Hepatic stellate cell (primary cell): ENCODE results near the gene DTYMK.

Source experiments
- DNase-seq: peaks from one replicate; pipeline ENCODE4 v3.0.0; 2011; ENCODE audit warnings: low spot score

The DTYMK gene

DNA sequence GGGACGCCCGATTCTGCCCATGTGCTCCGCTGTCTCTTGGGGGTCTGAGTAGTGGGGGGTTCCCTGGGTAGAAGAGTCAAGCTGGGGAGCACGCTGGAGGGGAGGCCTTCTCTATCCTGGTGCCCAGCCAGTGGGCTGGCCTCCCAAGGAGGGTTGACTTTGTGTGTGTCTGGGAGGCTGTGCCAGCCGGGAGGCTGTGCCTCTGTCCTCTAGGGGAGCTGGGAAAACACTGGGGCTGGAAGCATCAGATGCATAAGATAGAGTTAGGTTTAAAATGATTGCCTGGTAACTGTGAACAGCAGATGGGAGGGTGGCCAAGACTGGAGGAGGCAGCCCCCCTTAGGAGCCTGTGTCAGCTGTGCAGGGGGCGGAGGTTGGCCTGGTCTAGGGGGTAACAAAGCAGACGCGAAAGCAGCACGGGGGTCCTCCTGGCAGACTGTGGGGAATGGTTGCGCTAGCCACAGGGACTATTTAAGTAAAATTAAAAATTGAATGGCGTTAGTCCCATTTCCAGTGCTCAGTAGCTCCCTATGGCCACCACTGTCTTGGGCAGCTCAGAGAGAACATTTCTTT is 16.5 kb upstream of the DTYMK start:
- peak; percentile 58 for DNase-seq

DNA sequence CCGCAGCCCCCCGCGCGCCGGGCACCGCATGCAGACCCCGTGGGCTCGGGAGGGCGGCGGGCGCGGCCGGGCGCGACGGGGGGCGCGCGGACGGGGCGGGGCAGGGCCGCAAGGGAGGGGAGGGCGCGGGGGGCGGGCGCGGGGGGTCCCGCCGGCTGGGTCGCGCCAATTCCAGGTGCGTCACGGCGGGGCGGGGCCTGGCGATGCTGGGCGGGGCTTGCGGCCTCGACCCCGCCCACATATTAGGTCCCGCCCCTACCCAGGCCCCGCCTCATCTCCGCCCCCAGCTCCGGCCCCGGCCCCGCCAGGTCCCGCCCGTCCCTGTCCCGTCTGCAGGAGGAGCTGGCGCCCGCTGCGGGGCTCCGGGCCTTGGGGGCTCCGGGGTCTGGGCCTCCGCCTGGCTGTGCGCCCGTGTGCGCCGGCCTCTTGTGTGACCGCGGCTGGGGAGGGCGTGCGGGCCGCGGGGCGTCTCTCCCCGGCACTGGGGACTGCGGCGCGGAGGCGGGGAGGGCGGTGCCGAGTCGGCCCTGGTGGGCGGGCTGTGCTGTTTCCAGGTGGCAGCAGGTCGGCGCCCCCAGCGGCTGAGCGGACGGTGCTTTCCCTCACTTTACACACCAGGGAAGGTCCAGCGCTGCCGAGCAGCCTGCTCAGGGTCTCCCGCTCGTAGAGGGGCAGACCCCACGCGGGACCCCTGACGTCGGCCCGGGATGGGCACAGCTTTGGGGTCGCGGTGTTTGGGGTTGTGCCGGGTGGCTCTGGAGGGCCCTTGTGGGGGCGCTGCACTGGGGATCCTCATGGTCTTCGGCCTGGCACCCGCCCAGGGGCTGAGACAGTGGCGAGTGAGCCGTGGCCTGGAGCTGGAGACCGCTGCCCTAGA is 15.8 kb upstream of the DTYMK start:
- peak; percentile 82 for DNase-seq

- DNase-seq = peak; percentile 84
Measured at GRCh38 chr2:241701399-241702154, 15.0 kb upstream of the DTYMK start, which contains the start of gene ING5. TSS of gene ING5 (plus strand) at chr2:241702039. CDS start at chr2:241702066, 27 bp downstream.

DNA sequence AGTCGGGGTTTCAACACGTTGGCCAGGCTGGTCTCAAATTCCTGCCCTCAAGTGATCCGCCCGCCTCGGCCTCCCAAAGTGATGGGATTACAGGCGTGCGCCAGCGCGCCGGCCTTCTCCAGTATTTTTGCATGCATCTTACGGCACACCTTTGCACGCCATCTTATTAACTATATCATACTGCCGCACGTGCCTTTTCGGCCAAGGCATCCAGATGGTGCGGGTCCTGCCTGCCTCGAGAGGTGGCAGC is 14.5 kb upstream of the DTYMK start:
- DNase-seq = no peak

DNA sequence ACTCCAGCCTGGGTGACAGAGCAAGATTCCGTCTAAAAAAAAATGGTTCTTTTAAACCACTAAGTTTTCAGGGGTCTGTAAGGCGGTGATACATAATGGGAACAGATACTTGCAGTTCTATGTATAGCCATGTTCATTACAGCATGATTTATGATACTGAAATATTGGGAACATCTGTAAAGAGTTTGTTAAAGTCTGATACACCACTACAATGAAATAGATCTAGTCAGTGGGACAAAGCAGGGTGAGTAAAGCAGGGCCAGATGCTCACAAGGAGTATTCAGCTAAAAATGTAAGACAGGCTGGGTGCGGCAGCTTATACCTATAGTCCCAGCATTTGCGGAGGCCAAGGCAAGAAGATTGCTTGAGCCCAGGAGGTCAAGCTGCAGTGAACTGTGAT is 9.0 kb upstream of the DTYMK start:
- DNase-seq = no peak

GRCh38 chr2:241692448-241692847 is 5.8 kb upstream of the DTYMK start:
- peak; percentile 38 for DNase-seq

- no peak for DNase-seq
Measured at GRCh38 chr2:241690202-241690717, 3.6 kb upstream of the DTYMK start.

GRCh38 chr2:241689306-241689705 is 2.7 kb upstream of the DTYMK start:
- no peak for DNase-seq

GRCh38 chr2:241686324-241686649 is 328 bp downstream of the DTYMK start:
- no peak for DNase-seq

- DNase-seq = peak; percentile 98
Measured at GRCh38 chr2:241680827-241681599, 5.6 kb downstream of the DTYMK start.

DNA sequence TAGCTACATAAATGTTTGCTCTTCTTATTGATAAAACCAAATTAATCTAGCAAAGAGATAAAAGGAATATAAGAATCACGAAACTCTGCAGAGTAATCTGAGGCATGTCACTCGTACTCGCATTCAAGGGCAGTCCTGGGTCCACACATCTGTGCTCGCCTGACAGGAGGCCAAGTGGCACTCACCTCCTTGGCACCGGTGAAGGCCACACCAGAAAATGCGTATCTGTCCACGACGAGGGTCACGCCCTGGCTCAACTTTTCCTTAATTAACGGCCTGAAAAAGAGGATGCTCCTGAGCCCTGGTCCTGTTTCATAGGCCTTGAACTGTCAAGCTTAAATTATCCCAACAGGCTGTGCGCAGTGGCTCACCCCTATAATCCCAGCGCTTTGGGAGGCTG is 6.6 kb downstream of the DTYMK start:
- no peak for DNase-seq

DNA sequence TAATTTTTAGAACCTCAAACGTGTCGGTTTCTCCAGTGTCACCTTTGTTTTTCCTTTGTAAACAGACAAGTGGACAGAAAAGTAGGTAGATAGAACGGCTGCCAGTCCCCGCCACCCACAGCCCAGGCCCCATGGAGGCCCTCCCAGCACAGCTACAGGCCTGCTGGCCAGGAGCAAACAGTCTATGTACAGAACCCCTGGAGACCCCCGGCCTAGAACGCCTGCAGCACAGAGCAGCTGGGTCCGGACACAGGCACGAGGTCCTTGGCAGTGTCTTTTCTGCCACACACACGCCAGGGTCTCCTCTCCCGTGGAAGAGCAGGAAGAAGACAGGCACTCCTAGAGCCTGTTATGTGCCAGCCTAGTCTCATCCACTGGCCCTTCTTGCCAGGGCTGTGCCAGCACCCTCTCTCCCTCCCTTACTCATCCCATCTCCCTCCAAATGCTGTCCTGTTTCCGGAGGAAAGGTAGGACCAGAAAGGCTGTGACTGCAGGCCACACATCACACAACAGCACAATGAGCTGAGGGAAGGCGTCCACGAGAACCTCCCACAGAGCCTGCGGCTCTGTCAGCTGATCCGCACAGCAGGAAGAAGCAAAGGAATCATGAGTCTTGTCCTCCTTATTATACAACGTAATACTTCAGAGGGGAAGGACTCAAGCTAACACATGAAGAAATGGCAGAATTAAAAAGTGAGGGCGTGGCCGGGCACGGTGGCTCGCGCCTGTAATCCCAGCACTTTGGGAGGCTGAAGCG is 7.7 kb downstream of the DTYMK start:
- DNase-seq = no peak

DNA sequence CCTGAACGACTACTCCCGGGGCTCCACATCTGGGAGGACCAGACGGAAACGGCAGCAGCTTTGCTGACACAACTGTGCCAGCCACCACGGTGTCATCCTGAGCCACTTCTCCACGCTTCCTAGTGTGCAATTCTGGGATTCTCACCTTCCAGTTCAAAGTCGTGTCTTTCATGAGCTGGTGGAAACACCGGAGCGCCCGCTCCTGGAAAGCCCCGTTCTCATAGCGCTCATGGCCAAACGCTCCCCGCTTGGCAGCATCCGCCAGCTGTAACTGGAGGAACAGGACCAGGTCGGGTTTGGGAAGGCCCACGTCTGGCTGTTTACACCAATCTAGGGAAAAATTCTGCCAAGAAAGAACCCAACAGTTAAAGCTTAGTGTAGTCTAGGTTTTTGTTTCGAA is 8.3 kb downstream of the DTYMK start:
- no peak for DNase-seq

GRCh38 chr2:241677392-241677791 is 9.2 kb downstream of the DTYMK start:
- DNase-seq = no peak

DNA sequence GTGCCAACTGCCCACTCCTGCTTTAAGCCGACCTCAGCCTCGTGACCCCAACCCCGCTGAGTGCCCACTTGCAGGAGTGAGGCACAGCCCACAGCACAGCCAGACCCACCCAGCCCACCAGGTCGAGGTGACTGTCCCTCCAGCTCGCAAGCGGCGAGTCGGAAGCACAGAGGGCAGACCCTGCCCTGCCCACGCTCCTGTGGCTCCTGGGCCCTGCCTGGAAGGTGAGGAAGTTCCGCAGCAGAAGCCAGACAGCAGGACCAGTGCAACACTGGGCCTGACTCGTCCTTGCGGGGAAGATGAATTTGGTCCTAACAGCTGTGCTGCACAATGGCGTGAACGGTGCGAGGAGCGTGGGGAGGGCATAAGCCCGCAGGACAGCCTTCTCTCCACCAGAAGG is 9.9 kb downstream of the DTYMK start:
- DNase-seq = no peak

- no peak for DNase-seq
Measured at GRCh38 chr2:241675885-241676284, 10.7 kb downstream of the DTYMK start.

GRCh38 chr2:241673797-241674725 is 12.6 kb downstream of the DTYMK start:
- no peak for DNase-seq

DNA sequence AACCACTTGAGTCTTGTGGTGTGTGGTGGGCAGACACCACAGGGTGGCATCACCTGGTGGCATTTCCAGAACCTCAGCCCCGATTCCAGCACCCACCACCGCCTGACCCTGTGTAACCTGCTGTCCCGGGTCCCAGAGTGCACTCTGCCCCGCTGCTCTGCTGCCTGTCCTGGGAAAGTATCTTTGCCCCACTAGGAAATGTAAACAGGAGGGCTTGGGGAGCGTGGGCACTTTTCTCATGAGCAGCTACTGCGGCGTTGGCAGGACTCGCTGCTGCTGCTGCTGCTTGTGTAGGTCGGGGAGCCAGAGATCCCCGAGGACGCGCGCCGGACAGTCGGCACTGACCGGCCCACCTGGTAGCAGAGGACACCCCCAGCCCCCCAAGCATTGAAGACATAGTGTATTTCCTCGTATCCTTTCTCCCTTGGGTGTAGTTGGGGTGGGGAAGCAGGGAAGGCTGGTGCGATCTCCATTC is 13.4 kb downstream of the DTYMK start:
- no peak for DNase-seq

DNA sequence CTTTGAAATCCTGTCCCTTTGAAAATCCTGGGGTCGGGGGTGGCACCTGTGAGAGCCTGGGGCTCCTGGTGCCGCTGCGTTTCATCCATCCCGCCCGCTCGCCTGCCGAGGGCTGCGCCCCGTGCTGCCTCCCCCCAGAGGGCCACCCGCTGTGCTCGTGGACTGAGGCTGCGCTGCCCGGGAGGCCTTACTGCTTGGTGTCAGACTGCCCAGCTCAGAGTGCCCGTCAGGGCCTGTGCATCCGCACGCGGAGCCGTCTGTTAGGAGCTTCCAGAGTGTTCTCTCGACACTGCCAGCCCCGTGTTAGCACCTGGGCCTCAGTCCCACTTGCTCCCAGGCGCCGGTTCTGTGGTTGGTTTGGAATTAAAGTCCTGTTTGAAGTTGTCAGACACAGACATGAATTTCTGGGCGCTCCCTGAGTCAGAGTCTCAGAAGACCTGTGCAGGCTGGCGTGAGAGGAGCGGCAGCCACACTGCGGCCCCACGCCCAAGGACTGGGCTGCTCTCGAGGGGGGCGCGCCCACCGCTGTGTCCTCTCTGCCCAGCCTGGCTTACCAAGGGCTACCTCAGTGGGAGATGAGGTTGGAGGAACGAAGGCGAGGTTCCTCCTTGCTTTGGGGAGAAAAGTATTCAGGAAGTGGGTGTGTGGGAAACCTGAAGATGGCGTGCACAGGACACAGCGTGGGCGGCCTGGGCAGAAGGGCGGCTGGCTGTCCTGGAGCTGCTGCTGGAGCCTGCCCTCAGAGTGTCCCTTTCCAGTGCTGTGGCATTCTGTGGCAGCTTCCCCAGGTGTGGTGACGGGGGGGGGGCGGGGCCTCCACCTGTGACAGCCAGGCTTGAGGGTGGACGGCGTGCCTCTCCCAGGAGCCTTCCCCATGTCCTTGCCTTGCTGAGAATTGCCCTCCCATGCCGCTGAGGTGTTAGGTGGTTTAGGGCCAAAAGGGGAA is 14.1 kb downstream of the DTYMK start:
- DNase-seq = no peak
